ENCODE results near the gene MB21D2.

GRCh38 chr3:192860454-192860853 lies 57.2 kb downstream of the MB21D2 start:
- TF ChIP-seq EZH2phosphoT487 (IDR thresholded peaks at IDR 0.05; ENCODE audit: low read length) (no peak), CTCF (IDR thresholded peaks at IDR 0.05; ENCODE audit: low read length) (no peak), EZH2 (optimal IDR thresholded peaks at IDR 0.05; ENCODE audit: low read depth, low read length) (no peak)

All from MM.1S (cell line).